GM03348 (cell line): Measurements from ENCODE around the gene LTBP3.
A peak's percentile ranks its signal among the peaks of the same experiment; 100 is the strongest.

Experiments
- DNase-seq: peaks from one replicate; pipeline ENCODE4 v3.0.0; 2012; ENCODE audit warnings: low spot score

The LTBP3 gene

DNA sequence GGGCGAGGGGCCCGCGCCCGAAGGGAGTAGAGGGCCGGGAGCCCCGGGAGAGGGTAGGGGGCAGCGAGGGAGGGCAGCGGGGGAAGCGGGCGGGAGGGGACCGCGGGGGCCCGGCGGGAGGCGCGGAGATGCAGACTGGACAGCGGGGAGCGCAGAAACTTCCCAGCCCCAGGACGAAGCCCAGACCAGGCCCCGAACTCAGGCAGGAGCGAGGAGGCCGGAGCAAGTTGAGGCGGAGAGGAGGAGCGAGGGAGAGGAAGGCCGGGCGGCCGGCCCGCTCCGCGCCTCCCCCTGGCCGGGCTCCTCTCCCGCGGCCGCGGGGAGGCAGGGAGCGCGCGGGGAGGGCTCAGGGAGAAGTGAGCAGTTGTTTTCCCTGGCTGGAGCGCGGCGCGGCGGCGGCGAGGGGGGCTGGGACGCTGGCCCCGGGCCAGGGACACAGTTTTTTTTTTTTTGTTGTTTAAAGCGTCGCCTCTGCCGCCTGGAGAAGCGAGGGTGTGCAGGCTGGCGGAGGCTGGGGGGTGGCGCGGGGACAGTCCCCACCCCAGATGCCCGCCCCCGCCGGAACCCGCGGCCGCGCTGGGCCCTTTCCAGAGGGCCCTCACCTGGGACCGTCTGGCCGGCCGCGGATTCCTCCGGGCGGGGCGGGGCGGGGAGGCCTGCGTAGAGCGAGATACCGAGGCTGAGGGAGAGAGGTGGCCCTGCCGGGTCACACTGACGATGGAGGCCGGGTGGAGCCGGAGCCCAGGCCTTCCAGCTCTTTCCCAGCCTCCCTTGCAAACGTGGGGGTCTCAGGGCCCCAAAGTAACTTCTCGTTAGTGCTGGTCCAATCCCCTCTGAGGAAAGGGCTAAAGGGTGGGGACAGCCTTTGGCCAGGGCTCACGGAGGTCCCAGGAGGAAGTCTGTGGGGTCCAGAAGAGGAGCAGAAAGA is at the start of gene LTBP3:
Gene LTBP3 (minus strand): TSS at position 358 of the 928 bp plus-strand sequence. CDS start 400 bp downstream, outside the sequence.
- peak; percentile 95 for DNase-seq

GRCh38 chr11:65606876-65607613 is 48.9 kb upstream of the LTBP3 start:
- DNase-seq = peak; percentile 99

DNA sequence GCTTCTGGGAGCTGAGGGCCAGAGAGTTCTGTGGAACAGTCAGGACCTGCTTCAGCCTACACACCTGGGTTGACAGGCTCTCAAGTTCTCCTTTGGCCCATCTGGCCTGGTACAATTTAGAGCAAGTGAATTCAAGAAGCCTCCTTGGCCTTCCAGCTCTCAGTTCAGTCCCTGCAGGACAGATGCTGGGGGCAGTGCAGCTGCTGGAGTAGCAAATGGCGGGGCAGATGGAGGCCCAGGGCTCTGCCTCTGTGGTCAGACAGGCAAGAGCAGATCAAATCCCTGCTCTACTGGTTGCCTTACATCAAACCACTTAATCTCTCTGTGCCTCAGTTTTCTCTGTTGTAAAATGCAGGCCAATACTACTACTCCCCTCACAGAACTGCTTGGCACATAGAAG is 46.1 kb upstream of the LTBP3 start:
- DNase-seq = no peak

DNA sequence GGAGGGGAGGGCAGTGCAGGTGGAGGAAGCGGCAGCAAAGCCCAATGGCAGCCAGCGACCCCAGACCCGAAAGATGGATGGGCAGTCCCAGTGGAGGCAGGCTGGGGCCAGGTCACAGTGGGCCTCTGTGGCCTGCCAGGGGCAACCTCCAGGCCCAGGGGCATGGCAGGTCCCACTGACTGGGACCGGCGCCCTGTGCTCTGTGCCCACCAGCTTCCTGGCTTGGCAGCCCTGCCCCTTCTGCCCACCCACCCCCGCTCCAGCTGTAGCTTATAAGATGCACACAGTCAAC is 41.7 kb upstream of the LTBP3 start:
- DNase-seq = no peak

DNA sequence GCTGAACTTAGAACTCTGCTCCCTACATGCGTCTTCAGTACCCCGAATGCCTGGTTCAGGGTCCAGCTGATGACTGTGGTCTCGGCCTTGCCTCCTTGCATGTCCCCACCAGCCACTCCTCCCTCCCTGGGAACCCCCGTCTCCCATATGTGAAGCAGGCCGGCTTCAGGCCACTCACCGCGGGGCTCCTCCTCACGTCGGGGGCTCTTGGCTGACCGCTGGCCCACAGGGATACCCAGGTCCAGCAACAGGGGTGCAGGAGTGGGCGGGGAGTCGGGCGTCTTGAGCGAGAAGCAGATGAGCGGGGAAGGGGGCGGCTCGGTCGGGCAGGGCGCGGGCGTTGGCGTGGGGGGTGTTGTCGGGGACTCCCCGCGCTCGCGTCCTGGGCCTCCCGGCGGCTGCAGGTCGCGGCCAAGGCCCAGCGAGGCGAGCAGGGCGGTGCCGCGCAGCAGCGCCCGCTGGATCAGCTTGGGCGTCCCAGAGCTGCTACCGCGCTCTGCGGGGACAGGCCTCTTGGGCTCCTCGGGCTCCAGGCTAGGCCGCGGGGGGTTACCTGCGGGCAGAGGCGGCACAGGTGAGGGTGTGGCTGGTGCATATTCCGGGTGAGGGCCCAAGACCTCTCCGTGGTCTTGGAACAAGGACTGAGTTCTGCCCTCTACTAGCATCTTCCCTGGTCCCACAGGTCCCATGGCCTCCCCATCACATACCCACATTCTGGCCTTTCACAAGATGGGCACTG is 41.2 kb upstream of the LTBP3 start:
- no peak for DNase-seq

GRCh38 chr11:65598258-65598699 is 40.1 kb upstream of the LTBP3 start:
- DNase-seq = no peak

- no peak for DNase-seq
Observed at GRCh38 chr11:65596520-65596919, 38.4 kb upstream of the LTBP3 start.

DNA sequence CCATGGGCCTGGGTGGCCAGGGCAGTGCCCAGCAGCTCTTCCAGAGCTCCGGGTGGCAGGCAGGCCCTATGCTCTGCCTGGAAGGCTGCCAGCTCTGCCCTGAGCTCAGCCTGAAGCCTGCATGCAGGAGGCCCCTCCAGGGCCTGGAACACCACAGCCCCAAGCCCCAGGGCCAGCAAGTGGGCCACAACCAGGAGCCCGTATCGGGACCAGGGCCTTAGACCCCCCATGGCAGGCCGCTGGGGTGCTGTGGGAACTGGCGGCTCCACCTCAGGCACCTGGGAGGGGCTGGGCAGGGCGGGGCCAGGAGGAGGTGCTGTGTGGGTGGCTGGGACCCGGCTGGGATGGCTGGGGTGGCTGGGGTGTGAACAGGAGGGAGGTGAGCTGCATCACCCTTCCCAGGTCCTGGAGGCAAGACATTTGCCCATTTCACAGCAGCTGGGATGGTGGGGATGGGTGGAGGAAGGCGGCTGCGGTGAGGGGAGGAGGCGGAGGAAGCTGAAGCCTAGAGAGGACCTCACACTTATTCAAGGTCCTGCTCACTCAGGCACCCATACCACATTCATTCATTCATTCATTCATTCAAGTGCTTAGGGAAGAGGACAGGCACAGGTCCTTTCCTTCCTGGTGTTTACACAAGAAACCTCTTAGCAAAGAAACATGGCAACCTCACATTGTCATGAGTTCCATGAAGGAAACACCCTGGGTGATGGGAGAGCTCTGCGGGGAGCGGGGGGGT is 37.6 kb upstream of the LTBP3 start, which contains the start of gene KCNK7:
Gene KCNK7 (minus strand): TSS at position 258 of the 739 bp plus-strand sequence. CDS start 28 bp downstream, at position 230.
- DNase-seq = no peak

DNA sequence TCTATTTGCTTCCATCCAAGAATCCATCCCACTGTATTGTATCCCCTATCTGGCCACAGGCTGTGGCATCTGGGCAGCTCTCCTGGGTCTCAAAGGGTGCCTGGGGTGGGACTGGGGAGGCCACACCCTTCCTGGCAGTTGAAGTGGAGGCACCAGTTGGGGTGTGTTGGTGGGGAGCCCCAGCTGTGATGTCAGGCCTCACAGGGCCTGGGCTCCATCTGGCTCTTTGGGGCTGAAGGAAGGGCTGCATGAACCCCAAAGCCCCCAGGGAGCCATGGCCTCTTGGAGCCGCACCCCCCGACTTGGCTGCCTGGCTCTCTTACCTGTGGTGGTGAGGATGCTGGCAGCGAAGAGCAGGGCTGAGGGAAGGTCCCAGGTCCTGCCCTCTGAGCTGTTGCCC is 37.0 kb upstream of the LTBP3 start:
- no peak for DNase-seq

DNA sequence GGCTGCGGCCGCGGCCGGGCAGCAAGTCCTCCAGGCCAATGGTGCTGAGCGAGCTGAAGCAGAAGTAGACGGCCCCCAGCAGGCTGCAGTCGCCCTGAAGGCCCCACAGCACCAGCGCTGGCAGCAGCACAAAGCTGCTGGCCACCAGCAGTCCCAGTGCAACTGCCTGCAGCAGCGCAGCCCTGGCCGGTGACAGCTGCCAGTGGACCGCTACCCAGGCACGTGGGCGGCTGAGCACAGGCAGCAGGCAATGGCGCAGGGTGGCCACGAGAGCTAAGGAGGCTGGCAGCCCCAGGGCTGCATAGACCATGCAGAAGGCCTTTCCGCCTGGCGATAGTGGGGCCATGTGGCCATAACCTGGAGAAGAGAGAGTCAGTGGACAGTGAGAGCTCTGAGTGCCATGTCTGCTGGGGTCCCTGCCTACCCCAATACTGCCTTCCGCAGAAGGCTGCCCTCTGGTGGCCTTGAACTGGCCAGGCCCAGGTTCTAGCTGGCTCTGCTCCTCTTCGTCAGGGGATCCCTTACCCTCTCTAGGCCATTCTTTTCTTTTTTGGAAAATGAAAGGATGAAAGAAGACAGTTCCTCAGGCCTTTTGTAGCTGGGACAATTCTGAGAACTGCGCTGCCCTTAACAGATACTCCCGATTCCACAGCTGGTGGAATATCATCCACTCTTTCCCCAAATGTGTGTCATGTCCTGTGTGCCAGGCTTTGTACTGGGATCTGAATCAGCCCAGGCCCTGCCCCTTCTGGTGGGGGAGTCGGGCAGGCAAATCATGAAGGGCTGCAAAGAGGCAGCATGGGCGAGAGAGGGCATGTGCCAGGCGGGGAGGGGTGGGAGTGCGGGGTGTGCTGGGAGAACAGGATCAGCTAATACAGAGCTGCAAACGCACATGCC is 35.6 kb upstream of the LTBP3 start:
- peak; percentile 70 for DNase-seq

GRCh38 chr11:65592858-65593517 is 34.8 kb upstream of the LTBP3 start:
- DNase-seq = no peak

- no peak for DNase-seq
Observed at GRCh38 chr11:65591939-65592857, 34.0 kb upstream of the LTBP3 start.

- no peak for DNase-seq
Observed at GRCh38 chr11:65590240-65590738, 32.1 kb upstream of the LTBP3 start.

DNA sequence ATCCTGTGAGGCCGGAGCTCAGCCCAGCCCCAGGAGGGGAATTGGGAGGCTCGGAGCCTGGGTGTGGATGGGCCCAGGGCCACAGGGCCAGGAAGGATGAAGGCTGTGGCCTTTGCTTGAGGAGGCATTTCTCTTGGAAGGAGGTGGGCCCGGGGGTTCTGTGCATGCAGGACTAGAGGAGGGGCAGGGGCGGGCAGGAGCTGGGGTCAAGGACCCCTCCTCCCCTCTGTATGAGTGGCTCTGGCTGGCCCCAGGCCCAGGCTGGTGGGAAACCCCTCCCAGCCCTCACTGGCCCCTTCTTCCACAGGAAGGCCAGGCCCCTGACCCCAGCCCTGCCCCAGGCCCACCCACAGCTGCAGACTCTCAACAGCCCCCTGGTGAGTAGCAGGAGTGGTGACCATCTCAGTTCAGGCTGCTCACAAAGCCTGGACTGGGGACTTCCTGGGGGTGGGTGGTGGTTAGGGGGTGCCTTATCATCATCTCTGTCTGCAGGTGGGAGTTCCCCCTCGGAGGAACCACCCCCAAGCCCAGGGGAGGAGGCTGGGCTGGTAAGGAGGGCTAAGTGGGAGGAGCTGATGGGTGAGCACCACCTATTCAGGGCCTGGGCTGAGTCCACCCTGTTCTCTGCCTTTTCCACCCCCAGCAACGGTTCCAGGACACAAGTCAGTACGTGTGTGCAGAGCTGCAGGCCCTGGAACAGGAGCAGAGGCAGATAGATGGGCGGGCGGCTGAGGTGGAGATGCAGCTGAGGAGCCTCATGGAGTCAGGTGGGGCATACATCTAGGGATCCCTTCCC is 31.5 kb upstream of the LTBP3 start:
- no peak for DNase-seq

GRCh38 chr11:65588199-65589054 is 30.3 kb upstream of the LTBP3 start:
- DNase-seq = no peak

- no peak for DNase-seq
Observed at GRCh38 chr11:65586676-65587075, 28.5 kb upstream of the LTBP3 start.

DNA sequence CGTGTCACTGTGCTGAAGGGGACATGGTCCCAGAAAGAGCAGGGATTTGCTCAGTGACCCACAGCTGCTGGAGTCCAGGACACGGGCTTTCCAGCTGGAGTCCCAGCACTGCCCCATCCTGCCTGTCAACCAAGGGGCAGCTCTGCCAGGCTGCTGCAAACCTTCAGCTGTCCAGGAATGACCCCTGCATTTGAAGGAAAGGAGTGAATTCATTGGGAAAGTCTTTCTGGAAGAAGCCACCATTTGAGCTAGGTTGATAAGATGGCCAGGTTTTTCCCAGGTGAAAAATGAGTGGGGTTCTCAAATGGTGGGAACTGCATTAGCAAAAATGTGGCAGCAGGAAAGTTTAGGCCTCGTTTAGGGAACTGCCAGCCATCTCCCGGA is 28.1 kb upstream of the LTBP3 start:
- no peak for DNase-seq
